Adrenal gland (tissue), 12 donors: ENCODE data around the gene HOXB8. TPM values are rescaled to one million over a fixed set of nuclear protein-coding genes. Genes with fewer than 3 reads are reported as not detected.

ENCODE experiments used
- DNase-seq, 7 donors: peaks; one replicate each; pipeline ENCODE4 v3.0.0-alpha.2; 2019 to 2020
- H3K27ac ChIP-seq, 5 donors: fragments of 200-600 bp; sonication (generic) in 4 of 5; 1 replicate in 3 of 5; 2 replicates in 2 of 5; pipeline versions ENCODE4 v1.5.1 to v1.8.0; 2016 to 2020; ENCODE audit warnings: mild to moderate bottlenecking in 1 of 5
- H3K27me3 ChIP-seq: fragments of 200-600 bp; 2 replicates; pipeline ENCODE4 v1.8.0; 2021
- H3K36me3 ChIP-seq, 2 donors: fragments of 200-600 bp; replicated peaks in 1 of 2; 1 replicate in 1 of 2; 2 replicates in 1 of 2; pipeline versions ENCODE4 v1.5.1 to v1.8.0; 2018 to 2022
- H3K4me1 ChIP-seq, 2 donors: fragments of 200-600 bp; replicated peaks in 1 of 2; 1 replicate in 1 of 2; 2 replicates in 1 of 2; pipeline versions ENCODE4 v1.5.1 to v1.8.0; 2018 to 2021
- H3K4me3 ChIP-seq, 4 donors: fragments of 200-600 bp; sonication (generic) in 3 of 4; one replicate each; pipeline ENCODE4 v1.5.1; 2016 to 2018
- H3K9me3 ChIP-seq, 3 donors: fragments of 200-600 bp; sonication (generic) in 1 of 3; replicated peaks in 1 of 3; 1 replicate in 2 of 3; 2 replicates in 1 of 3; pipeline versions ENCODE4 v1.5.1 to v1.8.0; 2016 to 2021
- CTCF ChIP-seq, 6 experiments: fragments of 450-650 bp in 4 of 6; fragments of 200-600 bp in 2 of 6; sonication (generic) in 1 of 6; IDR thresholded peaks; 1 replicate in 5 of 6; 2 replicates in 1 of 6; pipeline versions ENCODE4 v1.5.1 to v1.8.0; 2016 to 2021; ENCODE audit warnings: antibody characterized with exemption in 6 of 6, mild to moderate bottlenecking in 2 of 6, moderate library complexity in 1 of 6
- POLR2A ChIP-seq, 2 donors: fragments of 450-650 bp; IDR thresholded peaks; one replicate each; pipeline ENCODE4 v1.6.1; 2017; ENCODE audit warnings: antibody characterized with exemption in 2 of 2, mild to moderate bottlenecking in 2 of 2, moderate library complexity in 1 of 2
- WGBS, 4 donors: extraction: QIAGEN DNeasy Blood & Tissue Kit in 2 of 4; methylation state at CpG; one replicate each; pipeline versions ENCODE4 v1.1.5 to v1.1.7; 2013 to 2017; 5-methylcytosine and 5-hydroxymethylcytosine counted together
- intact Hi-C, 2 donors: fragments of 100-400 bp; cut with DNase I; formaldehyde crosslinking; loops; one replicate each; pipeline versions ENCODE4 v1.14.1 to v1.15.0; 2022 to 2023
- polyA plus RNA-seq, 3 donors: library from polyadenylated mRNA; stranded (reverse); fragments of 200-250 nt in 2 of 3; fragments of 350-450 nt in 1 of 3; fragmentation: Illumina TruSeq in 1 of 3; extraction: RNeasy Lipid Tissue Mini Kit (QIAGEN cat#74804) in 1 of 3; gene quantifications; one replicate each; pipeline ENCODE4 v1.2.3, GENCODE V29; 2013 to 2014
- total RNA-seq, 9 donors: library from RNA; depleted of rRNA in 4 of 9; stranded (reverse); fragments of >200 nt in 4 of 9; fragments of 120-200 nt in 1 of 9; fragmentation: NEBNext Ultra II Directional in 1 of 9; extraction: Animal tissue kit (Norgen Biotek cat#: 25700) in 1 of 9; gene quantifications; one replicate each; pipeline versions ENCODE4 v1.1.0 to v1.2.4, GENCODE V29; 2013 to 2023
- donor health status: healthy with polysubstance abuse.
- donor health status: Bipolar disorder and iron deficiency.
- donor health status: DM: yes; HTN: yes; CAD: no.
- donor health status: DM: no; HTN: no; CAD: no.
- donor health status: DM: no; HTN: no; CAD: no.
- donor health status: DM: yes; HTN: yes; CAD: no.

HOXB8 gene
- total and polyA plus RNA-seq, 12 donors: 0.72 to 13.3 (median 5.9) TPM

- peak in 3 of 7 donors; percentile 46 to 52 (median 46) for DNase-seq
- Histone ChIP-seq H3K27ac (peak within 1 kb of the TSS in 3 of 5 donors; percentile 53 to 79 (median 62)), H3K36me3 (peaks cover 0 to 13% of the 10 kb centered on the region in 2 donors), H3K4me3 (peak within 1 kb of the TSS in 2 of 4 donors; percentile 41 to 54), H3K9me3 (no peaks in the 10 kb centered on the region), H3K4me1 (peaks cover 0 to 29% of the 10 kb centered on the region in 2 donors), H3K27me3 (no peaks in the 10 kb centered on the region)
- no peak for TF ChIP-seq CTCF (IDR thresholded peaks at IDR 0.05)
- TF ChIP-seq POLR2A (IDR thresholded peaks at IDR 0.05): no peak
- WGBS, 4 donors: 5 to 19% (median 8%) methylated on average over 14 to 50 of the region's 50 CpGs
- intact Hi-C loops: loop anchor here in 1 of 2 donors (10.0 kb wide), 1 partner anchor 248 kb away; no protein-coding TSS in a partner anchor
These were observed 21.8 kb downstream of the HOXB8 start, which contains the start of gene HOXB5 for GRCh38 chr17:48593126-48593829. HOXB5 (minus strand) TSS chr17:48593779; CDS start chr17:48593682, 97 bp downstream.

- Histone ChIP-seq H3K27me3 (no peaks in the 10 kb centered on the region), H3K4me3 (peak overlapping the region in 1 of 4 donors; percentile 54), H3K4me1 (peaks cover 0 to 29% of the 10 kb centered on the region in 2 donors), H3K36me3 (peaks cover 0 to 13% of the 10 kb centered on the region in 2 donors), H3K9me3 (no peaks in the 10 kb centered on the region), H3K27ac (peak overlapping the region in 2 of 5 donors; percentile 53 to 79)
- no peak for TF ChIP-seq POLR2A (IDR thresholded peaks at IDR 0.05)
- intact Hi-C loops: loop anchor here in 1 of 2 donors (10.0 kb wide), 1 partner anchor 248 kb away; no protein-coding TSS in a partner anchor
- no peak for DNase-seq
- 38 to 54% (median 48%) methylated on average over 14 of the region's 14 CpGs for whole genome bisulfite sequencing, 4 donors
These were observed 22.5 kb downstream of the HOXB8 start for GRCh38 chr17:48592577-48592976.

GRCh38 chr17:48592057-48592514, 23.0 kb downstream of the HOXB8 start:
- Histone ChIP-seq H3K27me3 (no peaks in the 10 kb centered on the region), H3K4me1 (peaks cover 0 to 30% of the 10 kb centered on the region in 2 donors), H3K27ac (peak overlapping the region in 2 of 5 donors; percentile 53 to 79), H3K4me3 (peak overlapping the region in 1 of 4 donors; percentile 54), H3K36me3 (peaks cover 0 to 13% of the 10 kb centered on the region in 2 donors), H3K9me3 (no peaks in the 10 kb centered on the region)
- no peak for DNase-seq
- WGBS, 4 donors: 57 to 70% (median 63%) methylated on average over 29 to 33 of the region's 33 CpGs
- intact Hi-C loops: loop anchor here in 1 of 2 donors (10.0 kb wide), 1 partner anchor 247 kb away; no protein-coding TSS in a partner anchor
- TF ChIP-seq POLR2A (IDR thresholded peaks at IDR 0.05) (no peak), CTCF (IDR thresholded peaks at IDR 0.05) (no peak)

- TF ChIP-seq CTCF (IDR thresholded peaks at IDR 0.05) (no peak), POLR2A (IDR thresholded peaks at IDR 0.05) (no peak)
- H3K4me3 ChIP-seq: peak overlapping the region in 1 of 4 donors; percentile 54
- H3K4me1 ChIP-seq: peaks cover 0 to 35% of the 10 kb centered on the region in 2 donors
- DNase-seq: no peak
- 78 to 93% (median 84%) methylated on average over 10 of the region's 10 CpGs for WGBS, 4 donors
- H3K36me3 ChIP-seq: peaks cover 0 to 13% of the 10 kb centered on the region in 2 donors
- intact Hi-C loops: loop anchor here in 1 of 2 donors (10.0 kb wide), 1 partner anchor 247 kb away; no protein-coding TSS in a partner anchor
- H3K27me3 ChIP-seq: no peaks in the 10 kb centered on the region
- H3K9me3 ChIP-seq: no peaks in the 10 kb centered on the region
- peak overlapping the region in 1 of 5 donors; percentile 79 for H3K27ac ChIP-seq
These were observed 23.6 kb downstream of the HOXB8 start for GRCh38 chr17:48591255-48592056.
